ENCODE measurements around the gene CBARP.
A peak's percentile ranks its signal among the peaks of the same experiment; 100 is the strongest.

DNA sequence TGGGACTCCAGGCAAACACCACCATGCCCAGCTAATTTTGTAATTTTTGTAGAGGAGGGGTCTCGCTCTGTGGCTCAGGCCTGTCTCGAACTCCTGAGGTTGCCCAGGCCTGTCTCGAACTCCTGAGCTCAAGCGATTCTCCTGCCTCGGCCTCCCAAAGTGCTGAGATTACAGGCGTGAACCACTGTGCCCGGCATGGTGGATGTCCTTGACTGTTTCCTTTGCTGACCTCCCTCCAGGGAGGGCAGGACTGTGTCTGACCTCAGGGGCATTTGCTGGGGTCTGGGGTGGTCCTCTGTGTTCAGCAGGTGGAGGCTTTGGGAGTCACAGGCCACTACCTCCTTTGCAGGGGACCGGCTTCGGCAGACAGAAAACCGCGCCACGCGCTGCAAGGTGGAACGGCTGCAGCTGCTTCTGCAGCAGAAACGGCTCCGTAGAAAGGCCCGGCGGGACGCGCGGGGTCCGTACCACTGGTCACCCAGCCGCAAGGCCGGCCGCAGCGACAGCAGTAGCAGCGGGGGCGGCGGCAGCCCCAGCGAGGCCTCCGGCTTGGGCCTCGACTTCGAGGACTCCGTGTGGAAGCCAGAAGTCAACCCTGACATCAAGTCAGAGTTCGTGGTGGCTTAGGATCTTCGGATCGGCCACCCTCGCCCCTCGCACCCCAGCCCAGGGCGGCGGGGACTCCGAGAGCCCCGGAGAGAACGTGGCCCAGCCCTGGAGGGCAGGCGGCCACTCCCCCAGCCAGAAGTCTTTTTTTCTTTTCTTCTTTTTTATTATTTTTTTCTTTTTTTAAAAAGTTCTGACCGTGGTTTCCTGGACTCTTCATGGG lies 19.1 kb upstream of the CBARP start:
- TF ChIP-seq POLR2A (IDR thresholded peaks at IDR 0.05; ENCODE audit: low read depth, low read length), result peak; percentile 45
- TF ChIP-seq, protein P1, sequence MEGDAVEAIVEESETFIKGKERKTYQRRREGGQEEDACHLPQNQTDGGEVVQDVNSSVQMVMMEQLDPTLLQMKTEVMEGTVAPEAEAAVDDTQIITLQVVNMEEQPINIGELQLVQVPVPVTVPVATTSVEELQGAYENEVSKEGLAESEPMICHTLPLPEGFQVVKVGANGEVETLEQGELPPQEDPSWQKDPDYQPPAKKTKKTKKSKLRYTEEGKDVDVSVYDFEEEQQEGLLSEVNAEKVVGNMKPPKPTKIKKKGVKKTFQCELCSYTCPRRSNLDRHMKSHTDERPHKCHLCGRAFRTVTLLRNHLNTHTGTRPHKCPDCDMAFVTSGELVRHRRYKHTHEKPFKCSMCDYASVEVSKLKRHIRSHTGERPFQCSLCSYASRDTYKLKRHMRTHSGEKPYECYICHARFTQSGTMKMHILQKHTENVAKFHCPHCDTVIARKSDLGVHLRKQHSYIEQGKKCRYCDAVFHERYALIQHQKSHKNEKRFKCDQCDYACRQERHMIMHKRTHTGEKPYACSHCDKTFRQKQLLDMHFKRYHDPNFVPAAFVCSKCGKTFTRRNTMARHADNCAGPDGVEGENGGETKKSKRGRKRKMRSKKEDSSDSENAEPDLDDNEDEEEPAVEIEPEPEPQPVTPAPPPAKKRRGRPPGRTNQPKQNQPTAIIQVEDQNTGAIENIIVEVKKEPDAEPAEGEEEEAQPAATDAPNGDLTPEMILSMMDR (IDR thresholded peaks at IDR 0.05; ENCODE audit: extremely low read depth in 1 of 2, insufficient read depth in 1 of 2, low read depth in 1 of 2, low read length in 2 of 2), result no peak
- TF ChIP-seq POLR2AphosphoS5 (IDR thresholded peaks at IDR 0.05; ENCODE audit: insufficient read depth, low read depth, low read length), result no peak
